Keratinocyte (primary cell): Measurements from ENCODE around the gene GSN.

Experiments
- EZH2 ChIP-seq: IDR thresholded peaks from one replicate; pipeline ENCODE4 v1.6.1; 2012; ENCODE audit warnings: inconsistent platforms, mild to moderate bottlenecking, low read length, moderate library complexity
- TF ChIP-seq, protein P1 (sequence below), 3 experiments: IDR thresholded peaks in 1 of 3; conservative IDR thresholded peaks in 1 of 3; optimal IDR thresholded peaks in 1 of 3; 2 replicates in 2 of 3; 3 replicates in 1 of 3; pipeline versions ENCODE3 to v1.5.1; 2011; ENCODE audit warnings: low read length in 3 of 3, mild to moderate bottlenecking in 3 of 3, moderate library complexity in 2 of 3, control low read depth in 1 of 3, inconsistent platforms in 1 of 3; ENCODE audit not compliant: insufficient read depth in 2 of 3; ENCODE audit errors: extremely low read depth in 1 of 3

- TF ChIP-seq, protein P1, sequence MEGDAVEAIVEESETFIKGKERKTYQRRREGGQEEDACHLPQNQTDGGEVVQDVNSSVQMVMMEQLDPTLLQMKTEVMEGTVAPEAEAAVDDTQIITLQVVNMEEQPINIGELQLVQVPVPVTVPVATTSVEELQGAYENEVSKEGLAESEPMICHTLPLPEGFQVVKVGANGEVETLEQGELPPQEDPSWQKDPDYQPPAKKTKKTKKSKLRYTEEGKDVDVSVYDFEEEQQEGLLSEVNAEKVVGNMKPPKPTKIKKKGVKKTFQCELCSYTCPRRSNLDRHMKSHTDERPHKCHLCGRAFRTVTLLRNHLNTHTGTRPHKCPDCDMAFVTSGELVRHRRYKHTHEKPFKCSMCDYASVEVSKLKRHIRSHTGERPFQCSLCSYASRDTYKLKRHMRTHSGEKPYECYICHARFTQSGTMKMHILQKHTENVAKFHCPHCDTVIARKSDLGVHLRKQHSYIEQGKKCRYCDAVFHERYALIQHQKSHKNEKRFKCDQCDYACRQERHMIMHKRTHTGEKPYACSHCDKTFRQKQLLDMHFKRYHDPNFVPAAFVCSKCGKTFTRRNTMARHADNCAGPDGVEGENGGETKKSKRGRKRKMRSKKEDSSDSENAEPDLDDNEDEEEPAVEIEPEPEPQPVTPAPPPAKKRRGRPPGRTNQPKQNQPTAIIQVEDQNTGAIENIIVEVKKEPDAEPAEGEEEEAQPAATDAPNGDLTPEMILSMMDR (optimal IDR thresholded peaks at IDR 0.05 in 1 of 3, IDR thresholded peaks at IDR 0.05 in 1 of 3, conservative IDR thresholded peaks at IDR 0.05 in 1 of 3; ENCODE audit: extremely low read depth in 1 of 3, insufficient read depth in 2 of 3, low read length in 3 of 3) = no peak
- TF ChIP-seq EZH2 = no peak
Measured at GRCh38 chr9:121324316-121324715, 56.4 kb downstream of the GSN start.
